ENCODE measurements around the gene CENPV.
"Not testable (repeated sequence)": the region's sequence is repeated elsewhere in the genome, so short reads cannot be mapped to it uniquely, and the experiment has no call there.

CENPV gene

GRCh38 chr17:16304830-16305229, 48.4 kb downstream of the CENPV start:
- no peak for DNase-seq (ENCODE audit: low read depth, low spot score)
- TF ChIP-seq CTCF (IDR thresholded peaks at IDR 0.05; ENCODE audit: low read depth, low read length) = peak; percentile 71
- in situ Hi-C loops (cut with HindIII; ENCODE audit: low sequenced_read_pairs) = no loop called here
- no peak overlapping the region for H3K4me3 ChIP-seq (ENCODE audit: low read depth, low read length)

DNA sequence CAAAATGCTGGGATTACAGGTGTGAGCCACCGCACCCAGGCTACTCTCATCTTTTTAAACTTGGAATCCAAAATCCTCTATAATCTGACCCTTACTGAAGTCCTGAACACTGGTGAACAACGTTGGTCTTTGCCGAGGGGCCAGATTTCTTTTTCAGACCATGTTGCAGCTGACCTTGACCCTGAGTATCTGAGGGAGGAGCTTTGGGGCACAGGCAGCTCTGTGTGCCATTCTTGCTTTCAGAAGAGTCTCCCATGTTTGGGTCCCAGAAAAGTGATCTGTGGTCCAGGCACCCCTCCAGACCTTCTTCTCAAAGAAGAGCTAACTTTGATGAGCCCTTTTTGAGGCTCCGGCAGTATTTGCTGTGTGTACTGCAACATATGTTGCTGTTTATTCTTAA, 50.4 kb downstream of the CENPV start:
- in situ Hi-C loops (cut with HindIII; ENCODE audit: low sequenced_read_pairs) = no loop called here
- no peak for DNase-seq (ENCODE audit: low read depth, low spot score)
- TF ChIP-seq CTCF (IDR thresholded peaks at IDR 0.05; ENCODE audit: low read depth, low read length) = no peak
- H3K4me3 ChIP-seq (ENCODE audit: low read depth, low read length) = no peak overlapping the region

- H3K4me3 ChIP-seq (ENCODE audit: low read depth, low read length) = no peak overlapping the region
- in situ Hi-C loops (cut with HindIII; ENCODE audit: low sequenced_read_pairs) = no loop called here
- no peak for TF ChIP-seq CTCF (IDR thresholded peaks at IDR 0.05; ENCODE audit: low read depth, low read length)
- DNase-seq (ENCODE audit: low read depth, low spot score) = no peak
These were observed 51.1 kb downstream of the CENPV start for GRCh38 chr17:16301963-16302855.

- DNase-seq (ENCODE audit: low read depth, low spot score) = no peak
- in situ Hi-C loops (cut with HindIII; ENCODE audit: low sequenced_read_pairs) = no loop called here
- no peak overlapping the region for H3K4me3 ChIP-seq (ENCODE audit: low read depth, low read length)
- no peak for TF ChIP-seq CTCF (IDR thresholded peaks at IDR 0.05; ENCODE audit: low read depth, low read length)
These were observed 52.7 kb downstream of the CENPV start for GRCh38 chr17:16300554-16300953.

GRCh38 chr17:16298140-16298662, 55.1 kb downstream of the CENPV start:
- TF ChIP-seq CTCF (IDR thresholded peaks at IDR 0.05; ENCODE audit: low read depth, low read length) = no peak
- no peak overlapping the region for H3K4me3 ChIP-seq (ENCODE audit: low read depth, low read length)
- no peak for DNase-seq (ENCODE audit: low read depth, low spot score)
- in situ Hi-C loops (cut with HindIII; ENCODE audit: low sequenced_read_pairs) = no loop called here

DNA sequence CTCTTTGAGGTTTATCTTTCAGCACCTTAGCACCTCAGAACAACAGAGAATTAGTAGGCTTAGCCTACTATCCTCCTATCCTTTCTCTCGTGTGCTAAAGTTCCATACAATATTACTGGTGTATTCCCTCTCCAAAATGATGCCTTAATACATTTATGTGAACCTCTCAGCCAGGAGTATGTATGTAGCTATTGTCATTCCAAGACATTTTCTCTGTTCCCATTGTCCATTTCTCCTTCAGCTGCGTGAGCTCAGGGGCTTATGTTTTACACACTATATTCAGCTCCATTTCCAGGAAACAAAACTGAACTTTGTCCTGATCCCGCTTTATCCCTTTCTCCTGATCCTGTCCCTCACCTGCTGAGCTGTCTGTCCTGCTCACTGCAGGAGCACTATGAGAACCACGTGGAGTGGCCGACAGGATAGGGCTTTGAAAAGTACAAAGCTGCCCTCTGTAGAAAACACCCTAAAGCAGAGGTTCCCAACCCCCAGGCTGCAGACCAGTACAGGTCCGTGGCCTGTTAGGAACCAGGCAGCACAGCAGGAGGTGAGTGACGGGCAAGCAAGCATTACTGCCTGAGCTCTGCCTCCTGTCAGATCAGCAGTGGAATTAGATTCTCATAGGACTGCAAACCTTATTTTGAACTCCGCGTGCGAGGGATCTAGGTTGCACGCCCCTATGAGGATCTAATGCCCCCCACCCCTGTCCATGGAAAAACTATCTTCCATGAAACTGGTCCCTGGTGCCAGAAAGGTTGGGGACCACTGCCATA, 55.7 kb downstream of the CENPV start:
- in situ Hi-C loops (cut with HindIII; ENCODE audit: low sequenced_read_pairs) = no loop called here
- no peak overlapping the region for H3K4me3 ChIP-seq (ENCODE audit: low read depth, low read length)
- TF ChIP-seq CTCF (IDR thresholded peaks at IDR 0.05; ENCODE audit: low read depth, low read length) = no peak
- DNase-seq (ENCODE audit: low read depth, low spot score) = no peak

DNA sequence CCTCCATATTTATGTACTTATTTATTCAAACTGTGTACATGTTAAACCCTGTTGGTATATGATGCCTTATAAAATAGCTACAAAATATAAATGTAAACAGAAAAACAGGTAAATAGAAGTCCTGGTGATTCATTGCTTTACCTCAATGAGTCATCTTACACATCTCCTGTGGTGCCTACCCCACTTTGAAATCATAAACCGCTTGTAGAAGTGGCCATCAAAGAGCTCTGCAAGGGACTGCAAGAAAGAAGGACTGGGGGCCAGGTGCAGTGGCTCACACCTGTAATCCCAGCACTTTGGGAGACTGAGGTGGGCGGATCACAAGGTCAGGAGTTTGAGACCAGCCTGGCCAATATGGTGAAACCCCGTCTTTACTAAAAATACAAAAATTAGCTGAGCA, 57.2 kb downstream of the CENPV start:
- in situ Hi-C loops (cut with HindIII; ENCODE audit: low sequenced_read_pairs); H3K4me3 ChIP-seq (ENCODE audit: low read depth, low read length); DNase-seq (ENCODE audit: low read depth, low spot score): not testable (repeated sequence)
